GM21381 (cell line): ENCODE results near the gene ATL3.
"Not testable (repeated sequence)": the region's sequence is repeated elsewhere in the genome, so short reads cannot be mapped to it uniquely, and the experiment has no call there.

Experiments
- ATAC-seq: cut with Tn5 transposase; IDR thresholded peaks from one replicate; pipeline ENCODE4 v1.9.1; 2021; ENCODE audit warnings: mild to moderate bottlenecking, moderate library complexity; ENCODE audit not compliant: unreplicated experiment

ATL3 gene, protein sequence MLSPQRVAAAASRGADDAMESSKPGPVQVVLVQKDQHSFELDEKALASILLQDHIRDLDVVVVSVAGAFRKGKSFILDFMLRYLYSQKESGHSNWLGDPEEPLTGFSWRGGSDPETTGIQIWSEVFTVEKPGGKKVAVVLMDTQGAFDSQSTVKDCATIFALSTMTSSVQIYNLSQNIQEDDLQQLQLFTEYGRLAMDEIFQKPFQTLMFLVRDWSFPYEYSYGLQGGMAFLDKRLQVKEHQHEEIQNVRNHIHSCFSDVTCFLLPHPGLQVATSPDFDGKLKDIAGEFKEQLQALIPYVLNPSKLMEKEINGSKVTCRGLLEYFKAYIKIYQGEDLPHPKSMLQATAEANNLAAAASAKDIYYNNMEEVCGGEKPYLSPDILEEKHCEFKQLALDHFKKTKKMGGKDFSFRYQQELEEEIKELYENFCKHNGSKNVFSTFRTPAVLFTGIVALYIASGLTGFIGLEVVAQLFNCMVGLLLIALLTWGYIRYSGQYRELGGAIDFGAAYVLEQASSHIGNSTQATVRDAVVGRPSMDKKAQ

DNA sequence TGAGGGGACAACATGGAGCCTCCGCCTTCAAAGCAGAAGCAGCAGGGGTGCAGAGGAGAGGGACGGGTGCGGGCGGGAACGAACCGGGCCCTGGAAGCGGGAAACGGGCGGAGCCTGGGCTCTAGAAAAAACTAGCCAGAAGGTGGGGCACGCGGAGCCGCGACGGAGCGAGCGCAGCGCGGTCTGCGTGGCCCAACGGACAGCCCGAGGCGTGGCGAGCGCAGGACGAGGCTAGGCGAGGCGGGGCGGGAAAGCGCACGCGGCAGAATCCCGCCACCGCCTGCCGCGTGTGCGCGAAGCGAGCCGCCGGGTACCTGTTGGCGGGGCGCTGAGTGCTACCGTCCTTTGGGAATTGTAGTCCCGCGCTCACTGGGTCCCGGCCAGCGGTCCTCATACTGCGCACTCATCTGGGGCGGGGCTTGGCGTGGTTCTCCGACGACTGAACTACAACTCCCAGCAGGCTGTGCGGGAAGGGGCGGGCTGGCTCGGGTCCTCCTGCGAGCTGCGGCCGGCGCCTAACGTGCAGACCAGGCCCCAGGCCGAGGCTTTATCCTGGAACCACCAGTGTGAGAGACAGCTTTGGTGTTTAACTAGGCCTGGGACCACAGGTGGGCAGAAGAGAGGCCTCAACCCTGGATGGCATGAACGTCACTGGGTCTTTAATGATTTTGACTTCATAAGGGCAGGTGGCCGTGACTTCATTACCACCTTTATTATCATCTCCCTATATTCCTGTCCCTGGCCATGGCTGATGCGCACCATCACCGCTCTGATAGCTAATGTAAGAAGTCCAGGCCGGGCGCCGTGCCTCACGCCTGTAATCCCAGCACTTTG lies at the start of gene ATL3:
Gene ATL3 (minus strand): TSS at position 55 of the 834 bp plus-strand sequence. CDS start 41 bp downstream, at position 14.
- ATAC-seq, result peak; percentile 83

GRCh38 chr11:63720611-63721010 lies 49.4 kb upstream of the ATL3 start:
- ATAC-seq, result no peak

GRCh38 chr11:63719987-63720386 lies 48.8 kb upstream of the ATL3 start:
- no peak for ATAC-seq

DNA sequence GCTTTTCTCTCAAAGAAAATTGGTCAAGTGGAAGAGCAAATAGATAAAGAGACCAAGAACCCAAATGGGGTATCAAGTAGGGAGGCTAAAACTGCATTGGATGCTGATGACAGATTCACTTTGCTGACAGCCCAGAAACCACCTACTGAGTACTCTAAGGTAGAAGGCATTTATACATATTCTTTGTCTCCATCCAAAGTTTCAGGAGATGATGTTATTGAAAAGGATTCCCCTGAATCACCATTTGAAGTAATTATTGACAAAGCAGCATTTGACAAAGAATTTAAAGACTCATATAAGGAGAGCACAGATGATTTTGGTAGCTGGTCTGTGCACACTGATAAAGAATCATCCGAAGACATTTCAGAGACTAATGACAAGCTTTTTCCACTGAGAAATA lies 47.8 kb upstream of the ATL3 start:
- no peak for ATAC-seq

DNA sequence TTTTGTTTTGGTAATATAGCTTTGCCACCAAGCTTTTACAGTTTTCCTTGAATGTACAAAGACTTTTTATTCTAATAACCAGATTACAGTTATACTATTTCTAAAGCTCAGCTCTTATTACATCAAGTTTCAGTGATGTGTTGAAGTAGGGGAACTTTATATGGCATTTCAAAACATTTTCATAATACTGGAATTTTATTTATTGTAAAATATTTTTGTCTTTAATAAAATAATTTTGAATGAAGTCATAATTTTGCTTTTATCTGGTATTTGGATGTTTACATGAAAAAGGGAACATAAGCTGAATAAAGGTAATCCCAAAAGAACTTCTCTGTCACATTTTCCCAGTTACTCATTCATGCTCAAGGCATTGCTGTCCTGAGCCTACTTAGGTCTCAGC lies 44.9 kb upstream of the ATL3 start:
- no peak for ATAC-seq

DNA sequence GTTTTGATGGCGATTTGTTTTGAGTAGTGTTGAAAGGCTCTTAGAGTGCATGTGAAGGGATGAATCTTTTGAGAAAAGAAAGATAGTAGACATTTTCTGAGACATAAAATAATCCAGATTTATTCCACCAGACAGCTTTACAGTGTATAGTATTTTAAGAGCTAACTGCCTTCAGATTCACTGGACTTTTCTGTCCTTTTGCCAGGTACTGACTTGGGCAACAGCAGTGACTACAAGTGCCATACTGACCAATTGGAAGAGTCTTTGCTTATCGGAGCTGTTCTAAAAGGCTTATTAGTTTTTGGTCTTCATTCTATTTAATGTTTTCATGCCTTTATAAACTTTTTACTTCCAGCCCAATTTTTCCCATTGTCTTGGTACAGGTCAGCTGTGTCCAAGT lies 42.6 kb upstream of the ATL3 start:
- ATAC-seq, result no peak

GRCh38 chr11:63711838-63712237 lies 40.7 kb upstream of the ATL3 start:
- no peak for ATAC-seq

- no peak for ATAC-seq
Observed at GRCh38 chr11:63710476-63711217, 39.5 kb upstream of the ATL3 start.

DNA sequence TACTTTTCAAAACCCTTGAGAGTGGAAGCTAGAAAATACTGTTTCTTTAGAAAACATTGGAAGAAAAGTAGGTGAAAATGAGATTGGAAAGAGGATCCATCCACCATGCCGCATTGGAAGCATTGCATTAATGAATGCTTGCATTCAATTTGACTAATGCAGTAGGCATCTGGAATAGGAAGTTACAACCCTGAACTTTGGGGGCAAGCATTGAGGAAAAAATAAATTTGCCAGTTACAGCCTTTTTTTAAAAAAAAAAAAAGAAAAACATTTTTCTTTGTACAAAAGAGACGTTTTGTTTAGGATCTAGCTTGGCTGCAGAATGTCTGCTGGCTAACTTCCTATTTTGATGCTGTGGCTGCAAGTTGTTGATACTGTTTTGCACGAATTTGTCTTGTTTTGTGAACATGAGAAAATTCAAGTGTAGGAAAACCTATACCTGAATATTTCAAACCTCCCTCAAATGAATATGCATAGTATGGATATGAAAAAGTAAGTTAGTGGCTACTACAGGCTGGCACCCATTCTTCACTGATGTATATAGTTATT lies 38.2 kb upstream of the ATL3 start:
- ATAC-seq, result no peak

DNA sequence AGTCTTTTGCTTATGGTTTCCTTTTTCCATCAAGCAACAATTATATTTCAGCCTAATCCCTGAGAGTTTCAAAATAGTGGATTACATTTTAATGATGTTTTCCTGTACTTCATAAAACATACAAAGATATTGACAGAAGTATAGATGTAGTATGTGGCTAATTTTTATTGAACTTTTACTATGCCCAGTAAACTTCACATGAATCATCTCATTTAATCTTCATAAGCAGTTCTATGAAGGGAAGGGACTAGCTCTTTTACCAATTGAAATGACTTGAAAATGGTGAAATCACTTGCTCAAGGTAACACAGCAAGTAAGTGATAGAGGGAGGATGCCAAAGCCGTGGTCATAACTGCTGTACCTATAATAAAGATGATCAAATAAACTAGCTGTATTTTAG lies 37.6 kb upstream of the ATL3 start:
- no peak for ATAC-seq

DNA sequence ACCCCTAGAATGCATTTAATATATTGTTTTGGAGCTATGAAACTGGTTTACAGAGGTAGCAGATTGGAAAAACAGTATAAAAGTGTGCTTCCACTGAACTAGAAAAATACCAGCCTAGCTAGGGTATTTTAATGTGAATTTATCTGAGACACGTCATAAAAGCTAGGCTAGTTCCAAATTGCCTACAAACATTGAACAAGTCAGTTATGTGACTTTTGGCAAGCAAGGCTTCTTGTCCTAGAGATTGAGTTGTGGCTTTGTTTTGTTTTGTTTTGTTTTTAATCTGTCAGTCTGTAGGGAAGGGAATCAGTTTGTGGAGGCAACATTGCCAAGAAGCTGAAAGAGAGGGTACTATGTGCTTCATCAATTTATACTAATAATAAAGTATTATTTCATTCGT lies 34.4 kb upstream of the ATL3 start:
- ATAC-seq, result no peak

DNA sequence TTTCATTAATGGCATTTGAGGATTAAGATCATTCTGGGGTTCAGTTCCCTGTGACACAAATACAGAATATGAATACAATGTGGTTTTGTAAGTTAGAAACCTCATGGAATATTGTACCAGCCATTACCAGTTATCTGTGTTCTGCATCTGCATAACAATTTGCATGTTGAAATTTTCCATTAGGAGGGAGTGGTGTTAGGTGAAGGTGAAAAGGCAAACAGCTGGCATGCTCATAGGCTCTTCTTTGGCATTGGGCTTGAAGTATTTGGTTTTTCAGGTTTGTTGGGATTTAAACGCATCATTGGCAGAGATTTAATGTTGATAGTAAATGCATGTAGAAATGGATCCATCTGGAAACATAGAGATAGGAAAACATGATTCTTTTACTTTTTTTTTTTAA lies 28.7 kb upstream of the ATL3 start:
- no peak for ATAC-seq

- no peak for ATAC-seq
Observed at GRCh38 chr11:63698976-63699733, 28.0 kb upstream of the ATL3 start.

DNA sequence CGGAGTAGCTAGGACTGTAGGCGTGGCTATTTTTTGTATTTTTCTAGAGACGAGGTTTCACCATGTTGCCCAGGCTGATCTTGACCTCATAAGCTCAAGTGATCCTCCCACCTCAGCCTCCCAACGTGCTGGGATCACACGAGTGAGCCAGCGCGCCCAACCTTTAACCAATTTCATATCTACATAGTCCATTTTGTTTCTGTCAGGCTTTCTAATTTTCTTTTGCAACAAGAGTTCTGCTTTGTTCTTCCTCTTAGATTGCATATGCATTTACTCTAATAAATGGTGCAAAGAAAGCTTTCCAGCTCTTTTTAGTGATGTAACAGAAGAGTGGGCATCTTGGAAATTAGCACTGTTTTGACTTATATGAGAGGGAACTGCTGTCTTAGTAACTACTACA lies 23.4 kb upstream of the ATL3 start:
- ATAC-seq, result no peak

- no peak for ATAC-seq
Observed at GRCh38 chr11:63687845-63688244, 16.7 kb upstream of the ATL3 start.

DNA sequence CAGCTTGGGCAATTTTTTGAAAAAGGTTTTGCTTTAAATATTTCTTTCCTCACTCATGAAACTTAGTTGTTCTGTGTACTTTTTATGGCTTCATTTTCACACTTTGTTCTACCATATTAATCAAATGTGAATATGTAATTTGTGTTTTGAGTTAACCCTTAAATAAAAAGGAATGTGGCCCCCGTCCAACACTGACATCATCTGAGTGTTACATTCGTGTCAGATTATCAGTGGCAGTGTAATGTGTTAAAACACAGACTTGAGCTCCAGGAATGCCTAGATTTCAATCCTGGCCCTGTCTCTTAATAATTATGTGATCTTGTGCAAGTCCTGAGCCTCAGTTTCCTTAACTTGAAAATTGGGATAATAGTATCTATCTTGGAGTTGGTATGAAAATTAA lies 15.8 kb upstream of the ATL3 start:
- no peak for ATAC-seq

DNA sequence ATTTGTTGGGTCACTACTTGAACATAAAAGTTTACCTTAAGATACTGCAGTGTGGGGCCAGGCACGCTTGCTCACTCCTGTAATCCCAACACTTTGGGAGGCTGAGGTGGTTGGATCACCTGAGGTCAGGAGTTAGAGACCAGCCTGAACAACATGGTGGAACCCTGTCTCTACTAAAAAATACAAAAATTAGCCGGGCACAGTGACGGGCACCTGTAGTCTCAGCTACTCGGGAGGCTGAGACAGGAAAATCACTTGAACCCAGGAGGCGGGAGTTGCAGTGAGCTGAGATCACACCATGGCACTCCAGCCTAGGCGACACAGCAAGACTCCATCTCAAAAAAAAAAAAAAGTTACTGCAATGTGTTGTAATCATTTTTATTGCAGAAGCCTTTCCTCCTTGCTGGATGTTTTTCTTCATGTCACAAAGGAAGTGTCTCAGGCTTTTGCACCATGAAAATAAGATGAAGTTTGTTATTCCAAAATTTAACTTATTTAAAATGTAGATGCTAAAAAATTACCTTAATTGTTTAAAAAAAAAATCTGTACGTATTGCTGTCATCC lies 14.1 kb upstream of the ATL3 start:
- ATAC-seq, result not testable (repeated sequence)

- no peak for ATAC-seq
Observed at GRCh38 chr11:63683133-63683991, 12.2 kb upstream of the ATL3 start.
